HepG2 (cell line): ENCODE results near the gene WDR31. TPM values are rescaled to one million over a fixed set of nuclear protein-coding genes. Genes with fewer than 3 reads are reported as not detected.

ENCODE experiments used
- ATAC-seq: fragments of 200-7000 bp; cut with Tn5 transposase; 3 replicates; pipeline ENCODE4 v1.9.1; 2020; ENCODE audit warnings: mild to moderate bottlenecking, moderate library complexity
- BruUV-seq: library from RNA; stranded (reverse); fragments of 400-500 nt; replicated peaks from 2 replicates; lab custom pipeline; 2021; lab: Mats Ljungman, UMichigan
- CTCF ChIA-PET: fragments of 300-600 bp; formaldehyde crosslinking; extraction: SDS; loops from one replicate; lab custom pipeline; 2021; ENCODE audit warnings: low total read pairs, inconsistent platforms, low intra/inter-chr PET ratio; lab: Yijun Ruan, JAX
- POLR2A ChIA-PET: fragments of 350-600 bp; sonication (Branson Sonifier 250); formaldehyde crosslinking; loops from one replicate; lab custom pipeline; 2020; ENCODE audit warnings: antibody characterized with exemption, inconsistent platforms; lab: Yijun Ruan, JAX
- DNase-seq: peaks from one replicate; pipeline ENCODE4 v3.0.0-alpha.2; 2015; ENCODE audit warnings: low spot score
- FAIRE-seq: peaks from 3 replicates; lab custom pipeline; 2011; peaks lifted over from hg19 to GRCh38; lab: Jason Lieb, UNC
- H2AFZ ChIP-seq: one replicate; pipeline ENCODE4 v1.6.1; 2011; ENCODE audit warnings: low read length, inconsistent platforms
- H3K27ac ChIP-seq: fragments of 300-600 bp; 3 replicates; pipeline ENCODE4 v1.8.0; 2011; ENCODE audit warnings: mixed run types, mild to moderate bottlenecking, mixed read lengths, low read length, inconsistent platforms; ENCODE audit not compliant: insufficient read depth; ENCODE audit errors: extremely low read length
- H3K27me3 ChIP-seq, 2 experiments: fragments of 200-600 bp in 1 of 2; 2 replicates in 1 of 2; 3 replicates in 1 of 2; pipeline versions ENCODE4 v1.6.0 to v1.8.0; 2011; ENCODE audit warnings: low read length in 2 of 2, mild to moderate bottlenecking in 2 of 2, moderate library complexity in 2 of 2, inconsistent platforms in 1 of 2; ENCODE audit not compliant: insufficient read depth in 2 of 2, control insufficient read depth in 1 of 2
- H3K36me3 ChIP-seq, 2 experiments: fragments of 200-600 bp in 1 of 2; replicated peaks in 1 of 2; 2 replicates in 1 of 2; 3 replicates in 1 of 2; pipeline versions ENCODE4 v1.5.1 to v1.8.0; 2011; ENCODE audit warnings: low read length in 2 of 2, inconsistent platforms in 1 of 2; ENCODE audit not compliant: insufficient read depth in 2 of 2, control insufficient read depth in 1 of 2
- H3K4me1 ChIP-seq: 2 replicates; pipeline ENCODE4 v1.5.1; 2012; ENCODE audit warnings: low read length, inconsistent platforms; ENCODE audit not compliant: insufficient read depth
- H3K4me2 ChIP-seq: 2 replicates; pipeline ENCODE4 v1.6.0; 2011; ENCODE audit warnings: low read depth, low read length, inconsistent platforms
- H3K4me3 ChIP-seq, 3 experiments: fragments of 200-600 bp in 1 of 3; sonication (generic), shearing (Covaris generic) in 1 of 3; replicated peaks in 1 of 3; 2 replicates each; pipeline ENCODE4 v1.5.1; 2011 to 2016; ENCODE audit warnings: low read length in 3 of 3, inconsistent platforms in 2 of 3, low read depth in 2 of 3, mild to moderate bottlenecking in 2 of 3, control low read depth in 1 of 3, mixed read lengths in 1 of 3; ENCODE audit not compliant: insufficient read depth in 1 of 3
- H3K79me2 ChIP-seq: one replicate; pipeline ENCODE4 v1.6.1; 2011; ENCODE audit warnings: low read length, inconsistent platforms; ENCODE audit not compliant: insufficient read depth
- H3K9ac ChIP-seq: 2 replicates; pipeline ENCODE4 v1.6.0; 2011; ENCODE audit warnings: mild to moderate bottlenecking, low read depth, low read length, inconsistent platforms; ENCODE audit not compliant: insufficient read depth
- H3K9me3 ChIP-seq: 2 replicates; pipeline ENCODE4 v1.5.1; 2012; ENCODE audit warnings: mild to moderate bottlenecking, low read length
- H4K20me1 ChIP-seq: 2 replicates; pipeline ENCODE4 v1.6.0; 2011; ENCODE audit warnings: inconsistent platforms, mild to moderate bottlenecking, low read length, moderate library complexity; ENCODE audit not compliant: insufficient read depth
- AFF4 ChIP-seq: sonication (generic); formaldehyde crosslinking; IDR thresholded peaks from 2 replicates; pipeline ENCODE4 v1.4.0; 2020; ENCODE audit warnings: missing genetic modification reagents
- FOXO1 ChIP-seq: sonication (generic); formaldehyde crosslinking; IDR thresholded peaks from 2 replicates; pipeline ENCODE4 v1.4.0; 2020; ENCODE audit warnings: missing genetic modification reagents
- PHF8 ChIP-seq: sonication (generic); formaldehyde crosslinking; IDR thresholded peaks from 2 replicates; pipeline ENCODE4 v1.5.0; 2020; ENCODE audit warnings: missing genetic modification reagents
- RXRA ChIP-seq: sonication (generic); formaldehyde crosslinking; IDR thresholded peaks from 2 replicates; pipeline ENCODE4 v1.5.1; 2020; ENCODE audit warnings: missing genetic modification reagents
- ZBTB3 ChIP-seq: sonication (generic); formaldehyde crosslinking; IDR thresholded peaks from 2 replicates; pipeline ENCODE4 v1.4.0; 2020; ENCODE audit warnings: low read depth, mild to moderate bottlenecking, moderate library complexity, missing genetic modification reagents, borderline replicate concordance
- ZNF138 ChIP-seq: sonication (generic); formaldehyde crosslinking; IDR thresholded peaks from 2 replicates; pipeline ENCODE4 v1.5.0; 2020; ENCODE audit warnings: mild to moderate bottlenecking, low read depth, missing genetic modification reagents
- ZNF564 ChIP-seq: sonication (generic); formaldehyde crosslinking; IDR thresholded peaks from 2 replicates; pipeline ENCODE4 v1.8.1; 2023; ENCODE audit warnings: mild to moderate bottlenecking, missing genetic modification reagents
- ZNF674 ChIP-seq: sonication (generic); formaldehyde crosslinking; IDR thresholded peaks from 2 replicates; pipeline ENCODE4 v1.5.0; 2020; ENCODE audit warnings: low read depth, mild to moderate bottlenecking, missing genetic modification reagents
- WGBS: methylation state at CpG from one replicate; pipeline ENCODE4 v1.1.6; 2017; ENCODE audit warnings: low lambda C conversion rate; 5-methylcytosine and 5-hydroxymethylcytosine counted together
- in situ Hi-C: cut with HindIII; loops from 2 replicates; pipeline ENCODE4 v1.10.0; 2017; ENCODE audit warnings: low pct_unique_long_range_greater_than_20kb; ENCODE audit not compliant: extremely low pct_ligation_motif_present
- intact Hi-C: fragments of 100-400 bp; cut with micrococcal nuclease; formaldehyde crosslinking; loops from one replicate; pipeline ENCODE4 v1.10.0; 2022; ENCODE audit not compliant: unreplicated experiment
- polyA plus RNA-seq, 8 experiments: library from polyadenylated mRNA; depleted of rRNA in 3 of 8; stranded (reverse) in 7 of 8; unstranded in 1 of 8; fragments of >200 nt; fragmentation: Illumina TruSeq in 4 of 8; extraction: Trizol in 4 of 8; gene quantifications; 2 replicates each; pipeline versions ENCODE4 v1.2.1 to v1.2.3, GENCODE V29; 2011 to 2016; ENCODE audit warnings: low read depth in 4 of 8, missing spikeins in 1 of 8, mixed read lengths in 1 of 8; ENCODE audit not compliant: insufficient read depth in 1 of 8
- total RNA-seq, 5 experiments: library from RNA; depleted of rRNA; stranded (reverse); fragments of >200 nt; fragmentation: Illumina TruSeq; extraction: Trizol; gene quantifications; 2 replicates each; pipeline ENCODE4 v1.2.3, GENCODE V29; 2016; ENCODE audit warnings: low read depth in 1 of 5
- TF ChIP-seq, protein P1 (sequence below): sonication (generic); formaldehyde crosslinking; conservative IDR thresholded peaks from 2 replicates; pipeline ENCODE4 v1.8.0; 2022; ENCODE audit warnings: low read depth, missing genetic modification reagents

The WDR31 gene
- total and polyA plus RNA-seq, 2 of the 13 experiments (the other 11 are each of a cell fraction or from before 2014, with no cell fraction given): 0.33 to 1.7 TPM

DNA sequence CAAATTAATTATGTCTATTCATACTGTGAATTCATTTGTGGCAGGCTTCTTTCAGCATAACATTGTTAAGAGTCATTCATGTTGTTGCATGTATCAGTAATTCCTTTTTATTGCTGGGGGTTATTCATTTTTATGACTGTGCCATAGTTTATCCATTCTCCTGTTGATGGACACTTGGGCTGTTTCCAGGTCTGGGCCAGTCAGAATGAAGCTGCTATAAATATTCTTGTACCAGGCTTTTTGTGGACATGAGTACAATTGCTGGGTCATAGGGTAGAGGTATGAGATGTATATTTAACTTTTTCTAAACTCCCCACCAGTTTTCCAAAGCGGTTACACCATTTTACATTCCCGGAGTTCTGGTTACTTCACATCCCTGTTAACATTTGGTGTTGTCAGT lies 51.0 kb downstream of the WDR31 start:
- H3K4me3 ChIP-seq: no peak overlapping the region
- no peak overlapping the region for H3K27ac ChIP-seq
- FAIRE-seq (no peak), ATAC-seq (no peak), DNase-seq (no peak)
- BruUV-seq: no TSS peak
- H3K9me3 ChIP-seq: no peaks in the 10 kb centered on the region
- no peak for TF ChIP-seq ZBTB3 (CRISPR knock-in tag)
- TF ChIP-seq PHF8: no peak
- TF ChIP-seq ZNF138 (CRISPR knock-in tag): no peak
- no peak for TF ChIP-seq RXRA
- no peak for TF ChIP-seq FOXO1 (CRISPR knock-in tag)
- TF ChIP-seq ZNF564: no peak
- no peak for TF ChIP-seq AFF4 (CRISPR knock-in tag)
- no peak for TF ChIP-seq ZNF674 (CRISPR knock-in tag)
- TF ChIP-seq, protein P1, sequence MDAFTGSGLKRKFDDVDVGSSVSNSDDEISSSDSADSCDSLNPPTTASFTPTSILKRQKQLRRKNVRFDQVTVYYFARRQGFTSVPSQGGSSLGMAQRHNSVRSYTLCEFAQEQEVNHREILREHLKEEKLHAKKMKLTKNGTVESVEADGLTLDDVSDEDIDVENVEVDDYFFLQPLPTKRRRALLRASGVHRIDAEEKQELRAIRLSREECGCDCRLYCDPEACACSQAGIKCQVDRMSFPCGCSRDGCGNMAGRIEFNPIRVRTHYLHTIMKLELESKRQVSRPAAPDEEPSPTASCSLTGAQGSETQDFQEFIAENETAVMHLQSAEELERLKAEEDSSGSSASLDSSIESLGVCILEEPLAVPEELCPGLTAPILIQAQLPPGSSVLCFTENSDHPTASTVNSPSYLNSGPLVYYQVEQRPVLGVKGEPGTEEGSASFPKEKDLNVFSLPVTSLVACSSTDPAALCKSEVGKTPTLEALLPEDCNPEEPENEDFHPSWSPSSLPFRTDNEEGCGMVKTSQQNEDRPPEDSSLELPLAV (CRISPR knock-in tag): no peak
- no peaks in the 10 kb centered on the region for H4K20me1 ChIP-seq
- ChIA-PET CTCF (no interaction called here), POLR2A (no interaction called here)
- H3K4me2 ChIP-seq: no peak overlapping the region
- no peaks in the 10 kb centered on the region for H3K79me2 ChIP-seq
- WGBS: 96% methylated on average over 2 of the region's 2 CpGs
- H2AFZ ChIP-seq: no peak overlapping the region
- in situ Hi-C loops: no loop called here
- no peaks in the 10 kb centered on the region for H3K4me1 ChIP-seq
- H3K9ac ChIP-seq: no peak overlapping the region
- H3K36me3 ChIP-seq: peaks cover 31 to 86% of the 10 kb centered on the region in 2 experiments
- no peaks in the 10 kb centered on the region for H3K27me3 ChIP-seq
- intact Hi-C loops: no loop called here
